ENCODE data around the gene TP73.

Gene TP73

DNA sequence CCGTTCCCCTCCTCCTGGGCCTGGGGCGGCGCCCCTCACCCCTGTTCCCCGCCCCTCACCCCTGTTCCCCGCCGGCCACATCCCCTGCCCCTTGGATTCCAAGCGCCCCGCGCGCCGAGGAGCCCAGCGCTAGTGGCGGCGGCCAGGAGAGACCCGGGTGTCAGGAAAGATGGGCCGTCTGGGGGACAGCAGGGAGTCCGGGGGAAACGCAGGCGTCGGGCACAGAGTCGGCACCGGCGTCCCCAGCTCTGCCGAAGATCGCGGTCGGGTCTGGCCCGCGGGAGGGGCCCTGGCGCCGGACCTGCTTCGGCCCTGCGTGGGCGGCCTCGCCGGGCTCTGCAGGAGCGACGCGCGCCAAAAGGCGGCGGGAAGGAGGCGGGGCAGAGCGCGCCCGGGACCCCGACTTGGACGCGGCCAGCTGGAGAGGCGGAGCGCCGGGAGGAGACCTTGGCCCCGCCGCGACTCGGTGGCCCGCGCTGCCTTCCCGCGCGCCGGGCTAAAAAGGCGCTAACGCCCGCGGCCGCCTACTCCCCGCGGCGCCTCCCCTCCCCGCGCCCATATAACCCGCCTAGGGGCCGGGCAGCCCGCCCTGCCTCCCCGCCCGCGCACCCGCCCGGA is at the start of gene TP73:
TP73 (plus strand) TSS at position 587 of the 618 bp plus-strand sequence. CDS start 29,850 bp downstream, outside the sequence.
- no peak for DNase-seq (ENCODE audit: low read depth)

GRCh38 chr1:3603156-3603555 is 49.2 kb upstream of the TP73 start:
- no peak for DNase-seq (ENCODE audit: low read depth)

DNA sequence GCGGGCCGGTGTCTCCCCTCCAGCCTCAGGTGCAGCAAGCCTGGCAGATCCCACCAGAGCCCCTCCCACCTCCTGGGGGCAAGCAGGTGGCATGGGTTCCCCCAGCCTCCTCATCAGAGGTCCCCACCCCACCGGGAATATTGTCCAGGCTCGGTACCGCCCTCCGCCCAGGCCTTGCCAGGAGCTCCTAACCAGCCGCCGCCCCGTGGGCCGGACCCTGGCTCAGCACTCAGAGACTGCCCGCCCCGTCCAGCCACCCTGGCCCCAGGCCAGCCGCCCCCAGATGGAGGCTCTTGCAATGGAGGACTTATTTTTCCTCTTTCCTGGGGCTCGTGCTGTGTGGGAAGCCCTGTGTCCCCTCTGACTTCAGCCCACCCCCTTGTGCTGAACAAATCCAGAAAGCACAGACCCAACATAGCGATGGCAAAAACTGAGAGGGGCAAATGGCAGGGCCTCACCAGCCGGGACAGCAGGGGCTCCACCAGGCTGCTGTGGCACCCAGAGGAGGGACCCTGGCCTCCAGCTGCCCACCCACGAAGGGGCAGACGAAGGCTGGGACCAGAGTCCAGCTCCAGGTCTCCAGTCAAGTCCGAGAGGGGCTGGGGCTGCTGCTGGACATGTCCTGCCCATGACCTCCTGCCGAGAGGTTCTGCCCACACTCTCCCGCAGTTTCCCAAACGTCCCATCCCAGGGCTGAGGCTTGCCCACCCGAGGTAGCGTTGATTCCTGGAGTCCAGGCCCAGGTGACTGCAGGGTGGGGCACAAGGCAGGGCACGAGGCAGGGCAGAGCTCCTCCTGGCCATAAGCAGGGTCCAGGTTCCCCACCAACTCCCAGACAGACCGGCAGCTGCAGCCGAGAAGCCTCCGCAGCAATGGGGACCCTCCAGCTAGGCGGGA is 48.5 kb upstream of the TP73 start:
- no peak for DNase-seq (ENCODE audit: low read depth)

- no peak for DNase-seq (ENCODE audit: low read depth)
Measured at GRCh38 chr1:3604468-3604974, 47.8 kb upstream of the TP73 start.

DNA sequence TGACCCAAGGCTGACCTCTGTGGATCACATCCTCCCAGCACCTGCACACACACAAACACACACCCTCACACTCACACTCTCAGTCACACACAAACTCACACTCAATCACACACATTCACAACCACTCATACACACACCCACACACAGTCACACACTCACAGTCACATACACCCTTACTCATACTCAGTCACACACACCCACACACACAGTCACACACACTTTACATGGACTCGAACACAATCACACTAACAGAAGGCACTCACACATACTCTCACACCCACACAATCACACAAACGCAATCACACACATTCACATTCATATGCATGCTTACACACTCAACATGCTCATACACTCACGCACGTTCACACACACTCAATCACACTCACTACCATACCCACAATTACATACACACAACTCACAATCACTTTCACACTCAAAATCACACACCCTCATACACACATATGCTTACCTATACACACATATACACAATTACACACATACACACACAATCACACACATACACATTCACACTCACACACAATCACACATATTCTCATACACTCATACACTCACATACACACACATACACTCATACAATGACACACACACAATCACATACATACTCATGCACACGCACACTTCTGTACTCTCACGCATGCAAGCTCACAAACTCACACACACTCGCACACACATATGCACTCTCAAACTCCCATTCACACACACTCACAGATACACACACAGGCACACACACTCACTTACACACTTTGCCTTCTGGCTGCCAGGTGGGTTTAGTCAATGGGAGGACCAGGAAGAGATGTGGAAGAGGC is 47.1 kb upstream of the TP73 start:
- DNase-seq (ENCODE audit: low read depth), result no peak

- DNase-seq (ENCODE audit: low read depth), result no peak
Measured at GRCh38 chr1:3606779-3607702, 45.3 kb upstream of the TP73 start.

- DNase-seq (ENCODE audit: low read depth), result no peak
Measured at GRCh38 chr1:3607703-3608065, 44.6 kb upstream of the TP73 start.

- DNase-seq (ENCODE audit: low read depth), result no peak
Measured at GRCh38 chr1:3608154-3608553, 44.2 kb upstream of the TP73 start.

- DNase-seq (ENCODE audit: low read depth), result no peak
Measured at GRCh38 chr1:3609016-3609768, 43.1 kb upstream of the TP73 start.

DNA sequence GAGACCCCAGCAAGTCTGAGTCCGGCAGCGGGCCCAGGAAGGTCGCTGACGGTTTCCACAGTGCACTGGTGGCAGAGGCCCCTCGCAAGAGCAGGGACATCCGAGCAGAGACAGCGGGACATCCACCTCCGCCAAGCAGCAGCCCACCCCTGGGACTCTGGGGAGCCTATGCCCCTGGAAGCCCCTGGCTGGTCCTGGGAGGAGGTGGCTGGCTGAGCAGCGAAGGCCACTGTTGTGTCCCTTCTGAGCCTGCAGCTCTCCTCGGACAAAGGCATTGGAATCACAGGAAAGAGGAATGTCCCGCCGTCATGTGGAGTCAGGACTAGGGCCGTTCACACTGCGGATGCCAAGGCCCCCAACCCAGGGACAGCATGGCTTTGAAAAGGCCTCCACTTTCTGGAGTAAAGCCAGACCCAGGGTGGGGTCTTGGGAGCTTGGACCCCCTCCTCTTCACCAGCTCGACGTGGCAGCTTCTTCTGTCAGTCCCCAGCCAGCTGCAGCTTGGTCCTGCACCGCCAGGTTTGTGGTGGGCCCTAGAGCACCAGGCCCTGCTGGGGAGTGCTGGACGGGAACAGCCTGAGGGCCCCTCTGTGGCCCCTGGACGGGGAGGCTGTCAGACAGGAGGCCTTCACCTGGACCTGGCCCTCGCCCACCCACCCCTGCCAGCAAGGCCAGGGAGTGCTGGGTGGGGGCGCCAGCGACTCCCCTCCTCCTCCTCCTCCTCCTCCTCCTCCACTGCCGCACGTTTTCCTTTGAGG is 42.4 kb upstream of the TP73 start:
- no peak for DNase-seq (ENCODE audit: low read depth)

DNA sequence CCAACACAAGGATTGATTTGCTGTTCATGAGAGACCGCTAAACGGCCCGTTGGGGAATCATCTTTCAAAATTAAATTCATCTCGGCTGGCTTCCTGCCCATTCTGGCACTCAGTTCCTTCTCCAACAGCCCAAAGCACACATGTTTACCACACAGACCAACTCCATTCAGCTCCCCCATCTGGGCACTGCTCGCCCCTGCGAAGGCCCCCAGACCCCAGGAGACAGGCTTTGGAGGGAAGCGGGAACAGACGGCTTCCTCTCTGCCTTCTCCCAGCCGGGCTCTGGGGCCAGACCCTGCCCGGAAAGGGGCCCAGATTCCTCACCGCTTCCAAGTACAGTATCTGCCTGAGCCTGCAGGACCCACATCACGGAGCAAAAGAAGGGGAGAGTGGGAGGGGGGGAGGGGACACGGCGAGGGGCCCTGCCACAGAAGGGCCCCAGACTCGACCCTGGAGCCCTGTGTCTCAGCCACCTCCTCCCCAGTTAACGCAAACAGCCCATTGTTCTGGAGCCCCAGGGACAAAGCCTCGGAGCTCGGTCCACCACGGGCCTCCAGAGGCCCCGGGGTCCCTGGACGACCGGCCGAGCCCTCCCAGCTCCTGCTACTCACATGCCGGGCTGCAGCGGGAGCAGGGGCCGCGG is 41.7 kb upstream of the TP73 start:
- no peak for DNase-seq (ENCODE audit: low read depth)

DNA sequence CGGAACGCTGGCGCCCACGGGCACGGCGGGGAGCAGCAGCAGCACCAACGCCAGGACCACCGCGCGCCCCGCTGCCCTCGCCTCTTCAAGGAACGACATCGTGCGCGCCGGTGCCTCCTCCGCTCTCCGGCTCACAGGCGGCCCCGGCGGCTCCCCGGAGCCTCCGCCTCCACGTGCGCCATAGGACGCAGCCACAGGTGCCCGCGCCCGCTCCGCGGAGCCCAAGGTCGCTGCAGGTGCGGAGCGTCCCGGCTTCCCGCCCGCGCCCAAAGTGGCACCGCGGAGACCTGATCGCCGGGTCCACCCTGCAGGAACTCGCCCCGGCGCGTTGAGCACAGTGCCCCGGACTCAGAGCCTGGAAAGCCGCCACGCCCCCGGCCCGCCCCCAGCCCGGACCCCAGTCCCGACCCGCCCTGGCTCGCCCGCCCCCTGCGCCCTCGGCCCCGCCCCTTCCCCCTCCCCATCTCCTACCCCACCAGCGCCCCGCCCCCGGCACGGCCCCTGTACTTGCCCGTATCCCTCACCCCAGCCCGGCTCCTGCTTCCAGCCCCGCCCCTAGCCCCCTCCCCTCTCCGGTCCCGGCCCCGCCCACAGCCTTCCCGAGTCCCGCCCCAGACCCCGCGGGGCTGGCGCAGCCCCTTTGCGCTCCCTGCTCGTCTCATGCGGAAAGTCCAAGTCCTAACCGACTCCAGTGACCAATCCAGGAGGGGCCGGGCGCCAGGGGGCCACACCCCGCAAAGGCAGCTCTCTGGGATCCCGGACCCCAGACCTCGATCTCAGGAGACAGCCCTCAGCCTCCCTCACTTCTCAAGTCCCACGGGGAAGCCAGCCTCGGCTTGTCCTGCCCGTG is 40.9 kb upstream of the TP73 start, which contains the start of gene MEGF6:
MEGF6 (minus strand) TSS at position 339 of the 850 bp plus-strand sequence; CDS start at position 99, 240 bp downstream.
- DNase-seq (ENCODE audit: low read depth), result no peak

GRCh38 chr1:3612123-3612522 is 40.2 kb upstream of the TP73 start:
- DNase-seq (ENCODE audit: low read depth), result no peak

DNA sequence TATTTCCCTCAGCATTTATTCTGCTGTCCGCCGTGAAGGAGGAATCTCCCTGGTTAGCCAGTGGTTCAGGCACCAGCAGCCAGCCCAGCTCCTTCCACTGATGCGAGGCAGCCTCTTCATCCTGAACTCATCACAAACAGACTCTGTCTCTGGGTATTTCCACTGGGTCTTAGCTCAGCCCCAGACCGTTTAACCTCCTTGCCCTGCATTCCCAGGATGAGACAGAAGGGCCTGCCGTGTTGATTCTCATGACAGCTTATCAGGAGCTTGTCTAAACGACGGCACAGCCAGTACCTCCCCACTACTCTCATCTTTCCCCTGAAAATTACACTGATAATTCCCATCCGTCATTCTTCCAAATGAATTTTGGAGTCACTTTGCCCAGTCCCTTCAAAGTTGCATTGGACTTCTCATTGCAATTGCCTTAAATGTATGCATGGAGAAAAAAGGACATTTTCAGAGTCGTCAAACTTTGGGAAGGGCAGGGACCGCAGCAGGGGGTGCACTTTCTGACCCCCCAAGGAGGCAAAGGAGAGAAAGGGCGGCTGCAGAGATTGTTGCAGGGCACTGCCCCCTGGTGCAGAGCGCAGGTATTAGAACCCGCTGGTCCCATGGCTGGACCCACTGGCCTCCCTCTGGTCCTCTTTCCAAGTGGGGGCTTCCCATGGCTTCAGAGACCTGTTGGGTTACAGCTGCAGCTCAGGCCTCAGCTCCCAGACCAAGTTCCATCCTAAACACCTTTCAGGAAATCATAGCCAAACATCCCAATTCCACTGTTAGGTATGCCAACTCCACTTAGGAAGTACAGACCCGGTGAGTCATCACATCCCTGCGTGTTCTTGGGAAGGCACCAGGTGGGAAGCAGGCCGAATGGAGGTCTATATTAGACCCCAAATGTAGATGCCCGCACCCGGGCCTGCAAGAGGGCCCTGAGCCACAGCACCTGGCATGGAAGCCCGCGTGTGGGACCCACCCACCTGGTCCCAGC is 37.3 kb upstream of the TP73 start:
- peak; percentile 17 for DNase-seq (ENCODE audit: low read depth)

GRCh38 chr1:3616861-3617260 is 35.5 kb upstream of the TP73 start:
- DNase-seq (ENCODE audit: low read depth), result no peak

DNA sequence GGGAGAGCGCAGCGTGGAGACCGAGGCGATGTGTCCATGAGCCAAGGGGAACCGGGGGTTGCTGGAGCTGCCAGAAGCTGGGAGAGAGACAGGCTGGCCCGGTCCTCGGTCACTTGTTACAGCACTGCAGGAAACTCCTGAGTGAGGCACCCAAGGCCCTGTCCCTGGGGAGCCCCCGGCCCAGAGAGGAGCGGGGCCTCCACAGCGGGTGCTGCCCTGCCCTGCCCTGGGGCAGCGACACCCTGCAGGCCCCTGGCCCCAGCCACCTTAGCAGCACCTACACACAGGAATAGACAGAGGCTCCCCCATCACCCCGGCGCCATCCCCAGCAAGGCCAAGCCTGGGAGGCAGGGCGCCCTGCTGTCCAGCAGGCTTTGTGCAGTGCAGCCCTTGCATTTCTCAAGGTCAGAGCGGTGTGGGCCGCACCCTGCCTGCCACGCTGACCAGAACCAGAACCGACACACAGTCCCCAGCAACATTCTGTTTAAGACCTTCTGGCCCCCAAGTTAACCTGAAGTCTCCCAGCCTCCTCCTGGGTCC is 34.4 kb upstream of the TP73 start:
- no peak for DNase-seq (ENCODE audit: low read depth)

GRCh38 chr1:3618531-3618880 is 33.8 kb upstream of the TP73 start:
- no peak for DNase-seq (ENCODE audit: low read depth)
